Esophagus squamous epithelium (tissue), 5 donors: ENCODE results near the gene SETBP1. TPM values are rescaled to one million over a fixed set of nuclear protein-coding genes. Genes with fewer than 3 reads are reported as not detected.

ENCODE experiments used
- DNase-seq: peaks from one replicate; lab custom pipeline; 2025; lab: John Stamatoyannopoulos, UW
- H3K27ac ChIP-seq, 4 donors: fragments of 200-600 bp; sonication (generic); one replicate each; pipeline ENCODE4 v1.5.1; 2016 to 2019; ENCODE audit warnings: mild to moderate bottlenecking in 1 of 4
- H3K27me3 ChIP-seq, 4 donors: fragments of 200-600 bp; sonication (generic); 1 replicate in 3 of 4; 2 replicates in 1 of 4; pipeline versions ENCODE4 v1.5.1 to v1.6.0; 2017 to 2021; ENCODE audit warnings: antibody characterized with exemption in 1 of 4
- H3K36me3 ChIP-seq, 3 donors: fragments of 200-600 bp; sonication (generic); one replicate each; pipeline ENCODE4 v1.5.1; 2016 to 2019
- H3K4me1 ChIP-seq, 3 donors: fragments of 200-600 bp; sonication (generic); one replicate each; pipeline ENCODE4 v1.5.1; 2017 to 2019
- H3K4me3 ChIP-seq, 4 donors: fragments of 200-600 bp; sonication (generic); 1 replicate in 3 of 4; 2 replicates in 1 of 4; pipeline ENCODE4 v1.5.1; 2016 to 2019; ENCODE audit warnings: mild to moderate bottlenecking in 2 of 4, moderate library complexity in 1 of 4
- H3K9me3 ChIP-seq, 3 donors: fragments of 200-600 bp; sonication (generic); one replicate each; pipeline ENCODE4 v1.5.1; 2016 to 2019
- CTCF ChIP-seq, 6 experiments: fragments of 450-650 bp in 4 of 6; fragments of 200-600 bp in 2 of 6; sonication (generic) in 2 of 6; IDR thresholded peaks; one replicate each; pipeline ENCODE4 v1.5.1; 2016 to 2019; ENCODE audit warnings: antibody characterized with exemption in 6 of 6, mild to moderate bottlenecking in 4 of 6, moderate library complexity in 4 of 6
- POLR2A ChIP-seq, 4 donors: fragments of 450-650 bp; IDR thresholded peaks; one replicate each; pipeline ENCODE4 v1.6.1; 2017; ENCODE audit warnings: antibody characterized with exemption in 4 of 4, mild to moderate bottlenecking in 4 of 4, moderate library complexity in 3 of 4
- WGBS, 2 donors: methylation state at CpG; one replicate each; pipeline ENCODE4 v1.1.5; 2018; 5-methylcytosine and 5-hydroxymethylcytosine counted together
- intact Hi-C: fragments of 100-400 bp; cut with DNase I; formaldehyde crosslinking; loops from one replicate; pipeline ENCODE4 v1.15.0; 2022
- total RNA-seq, 4 donors: library from RNA; depleted of rRNA; stranded (reverse); fragments of >200 nt; gene quantifications; one replicate each; pipeline ENCODE4 v1.1.0, GENCODE V29; 2016
- donor health status: DM: yes; HTN: yes; CAD: no.

The SETBP1 gene
- total RNA-seq, 4 donors from 2014 or later = 2.6 to 18.5 (median 6.4) TPM

- 18 to 27% methylated on average over 1 of the region's 1 CpG for WGBS, 2 donors
- Histone ChIP-seq H3K4me3 (no peak overlapping the region), H3K4me1 (peaks cover 8 to 25% (median 13%) of the 10 kb centered on the region in 3 donors), H3K27me3 (peaks cover 0 to 10% (median 0%) of the 10 kb centered on the region in 4 donors), H3K27ac (no peak overlapping the region), H3K9me3 (peaks cover 0 to 11% (median 0%) of the 10 kb centered on the region in 3 donors), H3K36me3 (no peaks in the 10 kb centered on the region)
- intact Hi-C loops = loop anchor here (10.0 kb wide), 1 partner anchor 210 kb away; the partner anchor contains the start of gene SETBP1
- TF ChIP-seq POLR2A (IDR thresholded peaks at IDR 0.05) = no peak
- peak in 5 of 6 experiments; percentile 19 to 74 (median 34) for TF ChIP-seq CTCF (IDR thresholded peaks at IDR 0.05)
- DNase-seq = no peak
Measured at GRCh38 chr18:44895176-44895798, 214.6 kb downstream of the SETBP1 start.

GRCh38 chr18:44896846-44897245 is 216.2 kb downstream of the SETBP1 start:
- Histone ChIP-seq H3K9me3 (peaks cover 0 to 2% (median 0%) of the 10 kb centered on the region in 3 donors), H3K4me1 (peaks cover 19 to 37% (median 23%) of the 10 kb centered on the region in 3 donors), H3K4me3 (no peak overlapping the region), H3K27me3 (peaks cover 0 to 10% (median 0%) of the 10 kb centered on the region in 4 donors), H3K36me3 (no peaks in the 10 kb centered on the region), H3K27ac (no peak overlapping the region)
- TF ChIP-seq POLR2A (IDR thresholded peaks at IDR 0.05) (no peak), CTCF (IDR thresholded peaks at IDR 0.05) (no peak)
- 88 to 91% methylated on average over 6 of the region's 6 CpGs for WGBS, 2 donors
- DNase-seq = no peak
- intact Hi-C loops = loop anchor here (10.0 kb wide), 1 partner anchor 212 kb away; the partner anchor contains the start of gene SETBP1

GRCh38 chr18:44897411-44897810 is 216.7 kb downstream of the SETBP1 start:
- Histone ChIP-seq H3K9me3 (no peaks in the 10 kb centered on the region), H3K4me1 (peaks cover 19 to 37% (median 23%) of the 10 kb centered on the region in 3 donors), H3K4me3 (no peak overlapping the region), H3K36me3 (no peaks in the 10 kb centered on the region), H3K27me3 (peaks cover 0 to 10% (median 0%) of the 10 kb centered on the region in 4 donors), H3K27ac (no peak overlapping the region)
- intact Hi-C loops = loop anchor here (10.0 kb wide), 1 partner anchor 213 kb away; the partner anchor contains the start of gene SETBP1
- TF ChIP-seq CTCF (IDR thresholded peaks at IDR 0.05) (no peak), POLR2A (IDR thresholded peaks at IDR 0.05) (no peak)
- DNase-seq = no peak
- WGBS, 2 donors = 85 to 86% methylated on average over 8 of the region's 8 CpGs

GRCh38 chr18:44897816-44898215 is 217.1 kb downstream of the SETBP1 start:
- intact Hi-C loops = loop anchor here (10.0 kb wide), 1 partner anchor 213 kb away; the partner anchor contains the start of gene SETBP1
- no peak for TF ChIP-seq POLR2A (IDR thresholded peaks at IDR 0.05)
- TF ChIP-seq CTCF (IDR thresholded peaks at IDR 0.05) = no peak
- H3K9me3 ChIP-seq = no peaks in the 10 kb centered on the region
- H3K4me3 ChIP-seq = no peak overlapping the region
- H3K27me3 ChIP-seq = peaks cover 0 to 10% (median 0%) of the 10 kb centered on the region in 4 donors
- no peak for DNase-seq
- no peak overlapping the region for H3K27ac ChIP-seq
- no peaks in the 10 kb centered on the region for H3K36me3 ChIP-seq
- H3K4me1 ChIP-seq = peaks cover 19 to 37% (median 23%) of the 10 kb centered on the region in 3 donors

- intact Hi-C loops = loop anchor here (10.0 kb wide), 1 partner anchor 214 kb away; the partner anchor contains the start of gene SETBP1
- TF ChIP-seq CTCF (IDR thresholded peaks at IDR 0.05) = no peak
- TF ChIP-seq POLR2A (IDR thresholded peaks at IDR 0.05) = no peak
- H3K36me3 ChIP-seq = no peaks in the 10 kb centered on the region
- no peak for DNase-seq
- H3K27ac ChIP-seq = no peak overlapping the region
- 16 to 34% methylated on average over 2 of the region's 2 CpGs for WGBS, 2 donors
- peaks cover 19 to 37% (median 23%) of the 10 kb centered on the region in 3 donors for H3K4me1 ChIP-seq
- H3K27me3 ChIP-seq = peaks cover 0 to 10% (median 0%) of the 10 kb centered on the region in 4 donors
- no peaks in the 10 kb centered on the region for H3K9me3 ChIP-seq
- H3K4me3 ChIP-seq = no peak overlapping the region
Measured at GRCh38 chr18:44898498-44898897, 217.8 kb downstream of the SETBP1 start.
